BJ (cell line): ENCODE data around the gene SH3BGRL2. TPM values are rescaled to one million over a fixed set of nuclear protein-coding genes. Genes with fewer than 3 reads are reported as not detected.

Source experiments
- CTCF ChIA-PET: fragments of 350-600 bp; formaldehyde crosslinking; extraction: SDS; loops from one replicate; lab custom pipeline; 2021; ENCODE audit warnings: antibody characterized with exemption, inconsistent platforms; lab: Yijun Ruan, JAX
- POLR2A ChIA-PET: fragments of 300-600 bp; sonication (Branson Sonifier 250); formaldehyde crosslinking; extraction: SDS; loops from one replicate; lab custom pipeline; 2021; ENCODE audit warnings: antibody characterized with exemption; lab: Charles Lee
- DNase-seq: peaks from one replicate; pipeline ENCODE4 v3.0.0-alpha.2; 2011; ENCODE audit warnings: low read depth
- H3K27me3 ChIP-seq: 2 replicates; pipeline ENCODE4 v1.6.0; 2011; ENCODE audit warnings: low read length; ENCODE audit not compliant: control insufficient read depth, insufficient read depth
- H3K36me3 ChIP-seq: 2 replicates; pipeline ENCODE4 v1.5.1; 2011; ENCODE audit warnings: low read length; ENCODE audit not compliant: control insufficient read depth, insufficient read depth
- H3K4me3 ChIP-seq: 2 replicates; pipeline ENCODE4 v1.5.1; 2011; ENCODE audit warnings: low read depth, mild to moderate bottlenecking, control low read depth, low read length
- polyA plus RNA-seq: library from polyadenylated mRNA; depleted of rRNA; stranded (reverse); fragments of >200 nt; gene quantifications from 2 replicates; pipeline ENCODE4 v1.2.3, GENCODE V29; 2011
- TF ChIP-seq, protein P1 (sequence below): IDR thresholded peaks from 2 replicates; pipeline ENCODE4 v1.5.1; 2011; ENCODE audit warnings: low read depth, mild to moderate bottlenecking, control low read depth, inconsistent platforms, low read length, moderate library complexity; ENCODE audit not compliant: insufficient read depth

Gene SH3BGRL2
- polyA plus RNA-seq, 1 experiment, result 0.37 TPM

DNA sequence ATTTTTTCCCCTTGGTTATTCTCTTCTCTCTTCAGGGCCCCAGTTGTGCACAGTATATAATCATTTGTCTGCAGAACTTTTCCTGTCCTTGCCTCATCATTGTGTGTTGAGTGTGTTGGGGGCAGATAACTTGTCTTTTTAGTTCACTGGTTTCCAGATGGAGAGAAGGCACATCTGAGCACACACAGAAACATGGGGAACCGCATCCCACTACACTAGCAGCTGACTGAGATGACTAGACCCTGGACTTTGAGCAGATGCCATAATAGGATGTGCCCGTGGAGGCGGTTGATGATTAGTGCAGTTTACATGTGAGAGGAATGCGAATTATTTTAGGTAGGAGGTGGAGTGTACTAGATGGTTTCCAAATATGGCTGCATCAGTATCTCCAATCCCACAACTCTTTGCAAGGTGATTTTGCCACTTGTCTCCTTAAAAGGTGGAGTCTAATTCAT lies 26.5 kb upstream of the SH3BGRL2 start:
- DNase-seq, result no peak
- H3K36me3 ChIP-seq, result no peaks in the 10 kb centered on the region
- CTCF ChIA-PET, result interaction anchor here (1.1 kb wide), 1 partner anchor 60 kb away, joined by 3 read pairs; no protein-coding TSS in a partner anchor

DNA sequence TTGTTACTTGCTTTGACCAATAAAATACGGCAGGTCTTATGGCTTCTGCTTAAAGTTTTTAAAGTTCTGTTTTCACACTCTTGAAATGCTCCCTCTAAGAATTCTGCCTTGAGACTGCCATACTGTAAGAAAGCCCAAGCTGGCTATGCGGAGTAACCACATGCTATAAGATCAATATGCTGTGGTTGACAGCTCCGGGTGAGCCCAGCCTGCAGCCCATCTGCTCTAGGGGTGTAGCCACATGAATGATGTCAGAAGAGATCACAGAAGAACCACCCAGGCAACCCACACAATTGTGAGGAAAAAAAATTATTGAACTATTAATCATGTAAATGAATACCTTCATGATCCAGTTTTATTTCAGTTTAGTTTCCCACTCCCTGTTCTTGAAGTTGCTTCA lies 26.1 kb upstream of the SH3BGRL2 start:
- ChIA-PET CTCF (no interaction called here), POLR2A (no interaction called here)
- Histone ChIP-seq H3K36me3 (no peaks in the 10 kb centered on the region), H3K27me3 (no peaks in the 10 kb centered on the region), H3K4me3 (no peak overlapping the region)
- no peak for DNase-seq
- TF ChIP-seq, protein P1, sequence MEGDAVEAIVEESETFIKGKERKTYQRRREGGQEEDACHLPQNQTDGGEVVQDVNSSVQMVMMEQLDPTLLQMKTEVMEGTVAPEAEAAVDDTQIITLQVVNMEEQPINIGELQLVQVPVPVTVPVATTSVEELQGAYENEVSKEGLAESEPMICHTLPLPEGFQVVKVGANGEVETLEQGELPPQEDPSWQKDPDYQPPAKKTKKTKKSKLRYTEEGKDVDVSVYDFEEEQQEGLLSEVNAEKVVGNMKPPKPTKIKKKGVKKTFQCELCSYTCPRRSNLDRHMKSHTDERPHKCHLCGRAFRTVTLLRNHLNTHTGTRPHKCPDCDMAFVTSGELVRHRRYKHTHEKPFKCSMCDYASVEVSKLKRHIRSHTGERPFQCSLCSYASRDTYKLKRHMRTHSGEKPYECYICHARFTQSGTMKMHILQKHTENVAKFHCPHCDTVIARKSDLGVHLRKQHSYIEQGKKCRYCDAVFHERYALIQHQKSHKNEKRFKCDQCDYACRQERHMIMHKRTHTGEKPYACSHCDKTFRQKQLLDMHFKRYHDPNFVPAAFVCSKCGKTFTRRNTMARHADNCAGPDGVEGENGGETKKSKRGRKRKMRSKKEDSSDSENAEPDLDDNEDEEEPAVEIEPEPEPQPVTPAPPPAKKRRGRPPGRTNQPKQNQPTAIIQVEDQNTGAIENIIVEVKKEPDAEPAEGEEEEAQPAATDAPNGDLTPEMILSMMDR, result no peak

More for the DNA sequence above, 26.5 kb upstream of the SH3BGRL2 start:
- POLR2A ChIA-PET, result no interaction called here
- TF ChIP-seq, protein P1, result no peak
- no peak overlapping the region for H3K4me3 ChIP-seq
- H3K27me3 ChIP-seq, result no peaks in the 10 kb centered on the region

DNA sequence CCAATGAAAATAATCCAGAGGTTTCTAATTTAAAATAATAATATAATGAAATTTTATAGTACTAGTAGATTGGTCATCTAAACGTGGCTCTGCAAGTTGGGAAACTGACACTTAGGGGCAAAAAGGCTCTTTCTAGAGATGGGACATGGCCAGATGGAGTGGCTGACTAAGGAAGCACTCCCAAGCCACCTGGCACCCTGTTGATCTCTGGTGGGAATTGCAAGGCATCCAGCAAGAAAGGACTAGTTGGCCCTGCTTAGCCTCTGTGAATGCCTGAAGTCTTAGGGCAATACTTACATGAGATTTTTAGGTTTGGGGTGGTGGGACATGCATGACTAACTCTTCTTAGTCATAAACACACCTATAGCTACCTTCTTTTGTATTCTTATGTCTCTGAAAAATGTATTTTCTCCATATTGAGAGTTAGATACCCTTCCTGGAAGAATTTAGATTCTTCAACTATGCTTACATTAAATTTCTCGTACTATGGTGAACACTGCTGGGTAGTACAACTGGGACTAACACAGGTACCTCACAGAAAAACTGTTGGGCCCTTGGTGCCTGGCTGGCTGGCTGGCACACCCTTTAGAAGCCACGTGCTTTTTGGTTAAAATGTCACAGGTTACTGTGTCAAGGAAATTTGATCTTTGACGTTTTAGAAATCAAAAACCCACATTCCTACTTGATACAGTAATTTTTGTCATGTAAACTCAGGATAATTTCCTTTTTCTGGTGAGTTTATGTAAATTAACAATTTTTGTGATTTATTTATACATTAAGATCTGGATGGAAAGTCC lies 25.0 kb upstream of the SH3BGRL2 start:
- Histone ChIP-seq H3K4me3 (no peak overlapping the region), H3K27me3 (no peaks in the 10 kb centered on the region), H3K36me3 (no peaks in the 10 kb centered on the region)
- TF ChIP-seq, protein P1, result no peak
- DNase-seq, result no peak
- ChIA-PET POLR2A (no interaction called here), CTCF (interaction anchor here (0.8 kb wide), 1 partner anchor 66 kb away, joined by 3 read pairs; no protein-coding TSS in a partner anchor)

DNA sequence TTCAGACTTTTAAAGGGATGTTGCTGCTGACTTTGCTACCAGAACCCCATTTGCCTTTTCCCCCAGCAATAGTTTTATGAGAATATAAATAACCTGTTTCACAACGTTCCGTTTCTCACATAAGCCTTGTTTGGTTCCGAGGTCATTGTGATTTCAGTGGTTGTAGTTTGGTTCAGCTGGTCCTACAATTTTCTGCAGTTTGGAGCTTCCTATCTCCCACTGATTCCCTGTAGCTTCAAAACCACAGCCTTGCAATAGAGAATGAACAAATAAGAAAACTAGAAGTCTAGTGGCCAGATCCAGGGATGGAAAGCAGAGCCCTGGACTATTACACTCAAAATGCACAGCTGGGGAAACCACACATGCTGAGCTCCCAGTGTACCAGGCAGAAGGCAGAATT lies 24.1 kb upstream of the SH3BGRL2 start:
- Histone ChIP-seq H3K36me3 (no peaks in the 10 kb centered on the region), H3K4me3 (no peak overlapping the region), H3K27me3 (no peaks in the 10 kb centered on the region)
- DNase-seq, result peak; percentile 43
- POLR2A ChIA-PET, result no interaction called here
- TF ChIP-seq, protein P1, result no peak
- CTCF ChIA-PET, result interaction anchor here (0.8 kb wide), 1 partner anchor 65 kb away, joined by 3 read pairs; no protein-coding TSS in a partner anchor

DNA sequence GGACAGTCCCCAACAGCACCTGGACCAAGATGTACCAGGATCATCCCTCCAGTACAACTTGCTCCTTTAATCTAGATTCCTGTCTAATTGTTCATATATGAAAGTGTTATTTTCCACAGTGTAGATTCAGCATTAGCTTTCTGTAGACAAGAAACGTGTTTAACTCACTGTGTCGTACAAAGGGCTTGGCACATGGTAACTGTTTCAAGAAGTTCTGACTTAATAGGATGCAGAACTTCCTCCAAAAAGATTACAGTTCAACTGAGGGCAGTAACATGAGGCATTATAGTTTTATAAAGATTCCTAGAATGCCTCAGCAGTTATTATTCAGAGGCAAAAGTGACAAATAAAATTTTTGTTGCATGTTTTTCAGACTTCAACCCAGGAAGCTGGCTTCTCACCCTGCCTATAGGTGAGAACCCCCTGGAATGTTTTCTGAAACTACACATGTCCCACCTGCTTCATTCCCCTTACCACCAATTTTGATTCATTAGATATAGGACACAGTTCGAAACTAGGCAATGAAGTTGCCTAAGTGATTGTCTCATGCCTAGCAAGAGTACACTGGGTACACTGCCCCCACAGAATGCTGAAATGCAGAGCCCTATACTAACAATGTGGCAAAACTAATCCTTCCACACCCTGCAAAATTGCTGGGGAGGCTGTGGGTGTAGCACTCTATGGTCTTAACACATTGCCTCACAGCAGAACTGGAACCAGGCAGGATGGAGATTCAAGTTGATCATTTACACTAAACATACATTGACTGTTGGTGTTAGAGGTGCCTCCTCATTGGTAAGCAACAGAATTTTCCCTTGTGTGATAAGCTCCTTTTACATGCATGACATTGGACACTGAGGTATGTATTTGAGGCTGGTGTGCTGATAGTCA lies 22.6 kb upstream of the SH3BGRL2 start:
- peak; percentile 14 for DNase-seq
- POLR2A ChIA-PET, result no interaction called here
- TF ChIP-seq, protein P1, result no peak
- Histone ChIP-seq H3K27me3 (no peaks in the 10 kb centered on the region), H3K36me3 (no peaks in the 10 kb centered on the region), H3K4me3 (no peak overlapping the region)
- CTCF ChIA-PET, result no interaction called here
